Left renal cortex interstitium (tissue), 4 donors: Measurements from ENCODE around the gene OR7A10. TPM values are rescaled to one million over a fixed set of nuclear protein-coding genes. Genes with fewer than 3 reads are reported as not detected.

Experiments used
- DNase-seq, 4 donors: peaks; one replicate each; pipeline ENCODE4 v3.0.0-alpha.2; 2013; ENCODE audit warnings: low read depth in 4 of 4, low spot score in 2 of 4, missing footprints in 1 of 4
- polyA plus RNA-seq, 4 donors: library from polyadenylated mRNA; unstranded; fragments of 120-200 nt; gene quantifications; one replicate each; pipeline ENCODE4 v1.2.1, GENCODE V29; 2013; ENCODE audit not compliant: insufficient read length in 4 of 4

OR7A10 gene
- polyA plus RNA-seq, result not detected

GRCh38 chr19:14848822-14849221, at the start of gene OR7A10:
TSS of gene OR7A10 (minus strand) at chr19:14848922. CDS start at chr19:14841877, 7,045 bp downstream.
- DNase-seq, result no peak

- DNase-seq, result no peak
Measured at GRCh38 chr19:14890643-14891379, 42.1 kb upstream of the OR7A10 start.

- no peak for DNase-seq
Measured at GRCh38 chr19:14889994-14890642, 41.4 kb upstream of the OR7A10 start.

GRCh38 chr19:14886032-14886431, 37.3 kb upstream of the OR7A10 start, which contains the start of gene OR7A17:
TSS of gene OR7A17 (minus strand) at chr19:14886132. CDS start at chr19:14881355, 4,777 bp downstream.
- DNase-seq, result no peak

- no peak for DNase-seq
Measured at GRCh38 chr19:14871619-14872230, 23.0 kb upstream of the OR7A10 start.

GRCh38 chr19:14868497-14868896, 19.8 kb upstream of the OR7A10 start:
- DNase-seq, result no peak

GRCh38 chr19:14843578-14843977, 5.1 kb downstream of the OR7A10 start:
- DNase-seq, result peak in 1 of 4 donors; percentile 37

- DNase-seq, result no peak
Measured at GRCh38 chr19:14843169-14843568, 5.6 kb downstream of the OR7A10 start.

- DNase-seq, result no peak
Measured at GRCh38 chr19:14840206-14840605, 8.5 kb downstream of the OR7A10 start.

GRCh38 chr19:14837391-14837790, 11.3 kb downstream of the OR7A10 start:
- DNase-seq, result no peak

- DNase-seq, result peak in 2 of 4 donors; percentile 44 to 56
Measured at GRCh38 chr19:14835011-14835410, 13.7 kb downstream of the OR7A10 start, which contains the start of the genes OR7A5 and OR7C1. TSS of gene OR7A5 (minus strand) at chr19:14835185. CDS start at chr19:14828241, 6,944 bp downstream. TSS of gene OR7C1 (minus strand) at chr19:14835185. CDS start at chr19:14800136, 35,049 bp downstream.

GRCh38 chr19:14830702-14831101, 18.0 kb downstream of the OR7A10 start:
- no peak for DNase-seq

- DNase-seq, result no peak
Measured at GRCh38 chr19:14826006-14826405, 22.7 kb downstream of the OR7A10 start.

- no peak for DNase-seq
Measured at GRCh38 chr19:14821937-14822336, 26.8 kb downstream of the OR7A10 start.

GRCh38 chr19:14818588-14818987, 30.1 kb downstream of the OR7A10 start:
- no peak for DNase-seq

- DNase-seq, result no peak
Measured at GRCh38 chr19:14817052-14817451, 31.7 kb downstream of the OR7A10 start.

- DNase-seq, result no peak
Measured at GRCh38 chr19:14814982-14815652, 33.6 kb downstream of the OR7A10 start.

- DNase-seq, result no peak
Measured at GRCh38 chr19:14809272-14810057, 39.3 kb downstream of the OR7A10 start.

- no peak for DNase-seq
Measured at GRCh38 chr19:14804765-14805164, 44.0 kb downstream of the OR7A10 start.

- no peak for DNase-seq
Measured at GRCh38 chr19:14798760-14799159, 50.0 kb downstream of the OR7A10 start.
